Measurements from ENCODE around the gene APBB2.

The APBB2 gene

DNA sequence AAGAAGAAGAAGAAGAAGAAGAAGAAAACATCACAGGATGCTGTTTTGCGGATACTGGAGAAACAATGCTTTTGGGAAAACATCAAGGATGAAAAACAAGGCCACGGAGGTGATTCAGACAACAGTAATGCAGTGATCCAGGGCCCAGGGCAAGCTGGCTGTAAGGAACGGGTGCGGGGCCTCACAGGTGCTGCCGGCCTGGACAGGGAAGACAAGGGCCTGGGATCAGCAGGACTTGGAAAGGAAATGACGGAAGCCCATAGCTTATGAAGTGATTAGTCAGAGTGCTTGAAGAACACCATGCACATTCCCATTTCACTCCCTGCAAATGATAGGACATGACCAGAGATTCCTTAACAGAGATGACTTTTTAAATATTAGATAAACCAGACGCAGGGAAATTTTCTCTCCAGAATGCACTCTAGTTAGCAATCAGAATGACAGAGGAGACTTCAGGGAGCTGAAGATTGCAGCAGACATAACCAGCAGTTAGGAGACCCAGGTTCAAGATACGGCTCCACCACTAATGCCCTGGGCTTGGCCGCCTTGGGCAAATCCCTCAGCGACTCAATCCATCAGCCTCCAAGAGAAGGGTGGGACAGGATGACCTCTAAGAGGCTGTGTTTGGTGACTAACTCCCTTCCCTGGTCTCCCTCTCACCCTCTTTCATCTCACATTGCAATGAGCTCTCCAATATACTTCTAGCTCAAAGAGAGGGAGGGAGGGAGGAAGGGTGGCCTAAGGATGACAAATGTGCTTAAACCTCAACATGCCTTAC is 54.1 kb downstream of the APBB2 start:
- ChIA-PET CTCF (interaction anchor here (1.3 kb wide), 2 partner anchors 13 to 17 kb away, joined by 4 read pairs; no protein-coding TSS in a partner anchor), POLR2A (no interaction called here)
- TF ChIP-seq, protein P1, sequence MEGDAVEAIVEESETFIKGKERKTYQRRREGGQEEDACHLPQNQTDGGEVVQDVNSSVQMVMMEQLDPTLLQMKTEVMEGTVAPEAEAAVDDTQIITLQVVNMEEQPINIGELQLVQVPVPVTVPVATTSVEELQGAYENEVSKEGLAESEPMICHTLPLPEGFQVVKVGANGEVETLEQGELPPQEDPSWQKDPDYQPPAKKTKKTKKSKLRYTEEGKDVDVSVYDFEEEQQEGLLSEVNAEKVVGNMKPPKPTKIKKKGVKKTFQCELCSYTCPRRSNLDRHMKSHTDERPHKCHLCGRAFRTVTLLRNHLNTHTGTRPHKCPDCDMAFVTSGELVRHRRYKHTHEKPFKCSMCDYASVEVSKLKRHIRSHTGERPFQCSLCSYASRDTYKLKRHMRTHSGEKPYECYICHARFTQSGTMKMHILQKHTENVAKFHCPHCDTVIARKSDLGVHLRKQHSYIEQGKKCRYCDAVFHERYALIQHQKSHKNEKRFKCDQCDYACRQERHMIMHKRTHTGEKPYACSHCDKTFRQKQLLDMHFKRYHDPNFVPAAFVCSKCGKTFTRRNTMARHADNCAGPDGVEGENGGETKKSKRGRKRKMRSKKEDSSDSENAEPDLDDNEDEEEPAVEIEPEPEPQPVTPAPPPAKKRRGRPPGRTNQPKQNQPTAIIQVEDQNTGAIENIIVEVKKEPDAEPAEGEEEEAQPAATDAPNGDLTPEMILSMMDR (IDR thresholded peaks at IDR 0.05; ENCODE audit: control extremely low read depth, extremely low read depth, low read depth, missing control alignments): no peak
- no peak for DNase-seq (ENCODE audit: extremely low spot score)

DNA sequence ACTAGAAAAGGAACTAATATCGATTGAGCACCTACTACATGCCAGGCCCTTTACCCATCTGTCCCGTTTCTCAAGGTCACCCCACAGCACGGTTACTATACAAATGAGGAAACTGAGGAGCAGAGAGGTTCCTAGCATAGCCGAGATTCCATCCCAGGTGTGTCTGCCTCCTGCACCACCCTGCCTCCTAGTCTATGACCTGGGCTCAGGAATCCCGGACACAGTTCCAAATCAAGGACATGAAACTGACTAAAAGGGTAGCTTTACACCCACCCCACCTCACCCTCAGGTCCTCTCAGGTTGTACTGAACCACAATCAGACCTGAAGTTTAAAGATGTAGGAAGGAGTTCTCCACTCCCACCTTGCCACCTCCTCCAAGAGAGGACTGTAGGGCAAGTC is 55.6 kb downstream of the APBB2 start:
- ChIA-PET POLR2A (no interaction called here), CTCF (no interaction called here)
- TF ChIP-seq, protein P1 (IDR thresholded peaks at IDR 0.05; ENCODE audit: control extremely low read depth, extremely low read depth, low read depth, missing control alignments): no peak
- DNase-seq (ENCODE audit: extremely low spot score): no peak

DNA sequence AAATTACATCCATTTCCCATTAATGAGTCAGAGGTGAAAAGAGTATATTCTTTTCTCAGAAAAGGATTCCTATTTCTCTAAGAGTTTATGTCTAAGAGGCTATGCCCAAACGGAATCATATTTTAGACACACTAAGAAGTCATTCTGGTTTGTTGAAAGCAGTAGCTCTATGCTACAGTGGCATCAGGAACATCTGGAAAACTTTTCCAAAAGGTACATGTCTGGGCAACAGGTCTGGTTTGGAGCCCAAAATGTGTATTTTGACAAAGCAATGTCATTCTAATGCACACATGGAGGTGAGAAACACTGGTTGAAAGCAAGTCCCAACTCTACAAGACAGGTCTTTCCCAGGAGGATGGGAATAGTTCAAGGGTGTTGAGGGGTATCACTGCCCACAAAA is 56.1 kb downstream of the APBB2 start:
- ChIA-PET CTCF (no interaction called here), POLR2A (no interaction called here)
- TF ChIP-seq, protein P1 (IDR thresholded peaks at IDR 0.05; ENCODE audit: control extremely low read depth, extremely low read depth, low read depth, missing control alignments): no peak
- DNase-seq (ENCODE audit: extremely low spot score): no peak

DNA sequence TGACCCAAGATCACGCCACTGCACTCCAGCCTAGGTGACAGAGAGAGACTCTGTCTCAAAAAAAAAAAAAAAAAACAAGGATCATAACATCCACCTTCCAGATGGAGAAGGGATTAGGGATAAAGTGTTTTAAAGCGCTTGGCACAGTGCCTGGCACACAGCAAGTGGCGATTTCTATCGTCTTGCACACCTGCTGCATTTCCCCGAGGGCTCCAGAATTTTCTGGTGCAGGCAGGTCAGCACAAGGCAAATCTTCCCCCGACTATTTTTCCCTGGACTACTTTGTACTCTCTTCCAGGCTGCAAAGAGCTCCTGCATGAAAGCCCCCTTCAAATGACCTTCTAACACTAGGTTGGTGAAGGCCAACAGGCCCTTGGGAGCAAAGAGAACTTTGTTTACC is 57.3 kb downstream of the APBB2 start:
- no peak for DNase-seq (ENCODE audit: extremely low spot score)
- TF ChIP-seq, protein P1 (IDR thresholded peaks at IDR 0.05; ENCODE audit: control extremely low read depth, extremely low read depth, low read depth, missing control alignments): no peak
- ChIA-PET POLR2A (no interaction called here), CTCF (no interaction called here)

DNA sequence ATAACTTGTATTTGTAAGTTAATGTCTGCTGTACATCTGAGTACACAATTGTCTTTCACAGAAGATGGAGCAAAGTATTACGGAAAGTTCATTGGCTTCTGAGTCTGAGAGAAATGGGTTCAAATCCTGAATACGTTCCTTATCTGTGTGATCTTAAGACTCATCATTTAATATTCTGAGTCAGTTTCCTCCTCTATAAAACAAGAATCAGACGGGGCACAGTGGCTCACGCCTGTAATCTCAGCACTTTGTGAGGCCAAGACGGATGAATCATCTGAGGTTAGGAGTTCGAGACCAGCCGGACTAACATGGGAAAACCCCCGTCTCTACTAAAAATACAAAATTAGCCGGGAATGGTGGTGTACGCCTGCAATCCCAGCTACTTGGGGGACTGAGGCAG is 57.8 kb downstream of the APBB2 start:
- CTCF ChIA-PET: no interaction called here
- POLR2A ChIA-PET: no interaction called here
- no peak for DNase-seq (ENCODE audit: extremely low spot score)
- TF ChIP-seq, protein P1 (IDR thresholded peaks at IDR 0.05; ENCODE audit: control extremely low read depth, extremely low read depth, low read depth, missing control alignments): no peak

DNA sequence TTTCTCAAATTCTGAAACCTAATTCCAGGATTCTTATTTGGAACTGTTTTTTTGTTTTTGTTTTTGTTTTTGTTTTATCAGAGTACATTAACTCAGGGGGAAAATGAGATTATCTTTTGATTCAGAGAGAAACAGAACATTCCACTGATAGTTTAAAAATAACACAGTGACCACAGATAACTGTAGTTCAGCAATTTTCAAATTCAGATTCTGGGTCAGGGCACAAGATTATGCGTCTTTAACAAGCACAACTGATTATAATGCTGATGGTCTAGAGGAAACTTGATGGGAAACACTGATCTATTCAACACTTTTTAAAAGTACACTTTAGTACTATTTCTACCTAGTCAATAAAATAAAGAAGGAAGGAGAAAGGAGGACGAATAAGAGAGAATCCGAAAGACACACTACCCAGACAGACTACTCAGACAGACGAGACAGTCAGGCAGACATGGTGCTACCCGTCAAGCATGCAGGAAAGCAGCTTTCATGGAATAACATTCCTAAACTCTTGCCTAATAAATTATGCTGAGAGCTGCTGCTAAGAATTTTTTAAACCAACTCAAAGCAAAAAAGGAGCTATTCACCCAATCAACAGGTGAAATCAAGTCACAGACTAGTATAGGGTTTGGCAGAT is 59.0 kb downstream of the APBB2 start:
- CTCF ChIA-PET: no interaction called here

More for the DNA sequence above, 59.0 kb downstream of the APBB2 start:
- TF ChIP-seq, protein P1 (IDR thresholded peaks at IDR 0.05; ENCODE audit: control extremely low read depth, extremely low read depth, low read depth, missing control alignments): no peak
- DNase-seq (ENCODE audit: extremely low spot score): no peak
- POLR2A ChIA-PET: no interaction called here

Measured in GM10248 (cell line).